IPS-20b (cell line): ENCODE measurements around the gene SLC2A6.

Source experiments
- H3K27ac ChIP-seq: one replicate; pipeline ENCODE4 v1.5.1; 2013; ENCODE audit warnings: low read length
- H3K27me3 ChIP-seq: 2 replicates; pipeline ENCODE4 v1.6.1; 2013; ENCODE audit warnings: mild to moderate bottlenecking, low read length, inconsistent platforms; ENCODE audit not compliant: insufficient read depth
- H3K36me3 ChIP-seq: 2 replicates; pipeline ENCODE4 v1.6.1; 2013; ENCODE audit warnings: low read depth, mild to moderate bottlenecking, inconsistent platforms, low read length, moderate library complexity; ENCODE audit not compliant: insufficient read depth
- H3K4me1 ChIP-seq: 2 replicates; pipeline ENCODE4 v1.6.1; 2013; ENCODE audit warnings: mild to moderate bottlenecking, control low read depth, inconsistent platforms, low read length, moderate library complexity; ENCODE audit not compliant: insufficient read depth
- H3K4me3 ChIP-seq: 2 replicates; pipeline ENCODE4 v1.5.1; 2013; ENCODE audit warnings: mild to moderate bottlenecking, low read length, inconsistent platforms
- H3K9ac ChIP-seq: 2 replicates; pipeline ENCODE4 v1.6.1; 2013; ENCODE audit warnings: low read depth, mild to moderate bottlenecking, inconsistent platforms, low read length, moderate library complexity
- H3K9me3 ChIP-seq: 2 replicates; pipeline ENCODE4 v1.6.1; 2013; ENCODE audit warnings: mild to moderate bottlenecking, low read depth, low read length, inconsistent platforms; ENCODE audit not compliant: insufficient read depth

Gene SLC2A6

DNA sequence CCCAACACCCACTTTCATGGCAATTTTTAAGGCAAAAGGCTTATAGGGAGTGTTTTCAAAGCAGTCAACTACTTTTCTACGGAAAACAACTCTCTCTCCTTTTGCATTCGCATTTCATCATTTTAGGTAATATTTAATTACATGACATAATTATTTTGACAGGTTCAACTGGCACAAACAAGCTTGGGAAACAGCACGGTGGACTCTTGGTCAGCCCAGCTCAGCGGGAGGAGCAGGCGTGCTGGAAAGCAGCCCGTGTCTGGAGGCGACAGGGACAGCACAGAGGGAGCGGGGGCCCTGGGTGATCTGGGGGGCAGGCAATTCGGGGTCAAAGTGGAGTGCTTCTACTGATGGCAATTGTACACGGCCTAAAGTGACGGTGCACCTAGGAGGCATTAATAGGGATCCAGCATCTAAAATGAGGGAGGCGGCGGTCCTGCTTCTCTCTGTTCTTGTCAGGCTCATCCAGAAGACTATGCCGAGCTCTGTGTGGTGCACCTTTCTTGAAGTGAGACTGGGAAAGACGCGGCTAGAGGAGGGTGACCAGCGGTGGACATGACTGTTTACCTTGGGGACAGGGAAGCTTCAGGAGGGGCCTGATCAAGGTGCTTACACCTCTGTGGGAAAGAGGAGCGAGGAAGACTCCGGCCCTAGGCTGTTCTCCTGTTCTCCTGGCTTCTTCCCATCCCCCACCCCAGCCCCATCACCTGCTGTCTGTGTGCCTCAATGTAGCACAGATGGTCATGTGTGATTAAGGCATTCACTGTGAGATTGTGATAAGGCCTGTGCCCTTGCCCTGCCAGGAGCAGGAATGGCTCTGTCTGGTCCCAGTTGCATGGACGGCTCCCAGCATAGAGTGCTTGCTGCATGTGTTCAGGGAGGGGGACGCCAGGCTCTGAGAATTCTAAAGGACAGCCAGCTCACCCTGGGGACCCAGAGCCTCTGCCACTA is 42.5 kb upstream of the SLC2A6 start:
- H3K27ac ChIP-seq = no peak overlapping the region
- H3K4me1 ChIP-seq = peaks cover 10% of the 10 kb centered on the region; the same call in 1 of the 2 replicates
- no peaks in the 10 kb centered on the region for H3K36me3 ChIP-seq
- no peaks in the 10 kb centered on the region; the same call in 1 of the 2 replicates for H3K27me3 ChIP-seq
- no peak overlapping the region for H3K4me3 ChIP-seq
- H3K9ac ChIP-seq = no peak overlapping the region
- no peaks in the 10 kb centered on the region for H3K9me3 ChIP-seq

DNA sequence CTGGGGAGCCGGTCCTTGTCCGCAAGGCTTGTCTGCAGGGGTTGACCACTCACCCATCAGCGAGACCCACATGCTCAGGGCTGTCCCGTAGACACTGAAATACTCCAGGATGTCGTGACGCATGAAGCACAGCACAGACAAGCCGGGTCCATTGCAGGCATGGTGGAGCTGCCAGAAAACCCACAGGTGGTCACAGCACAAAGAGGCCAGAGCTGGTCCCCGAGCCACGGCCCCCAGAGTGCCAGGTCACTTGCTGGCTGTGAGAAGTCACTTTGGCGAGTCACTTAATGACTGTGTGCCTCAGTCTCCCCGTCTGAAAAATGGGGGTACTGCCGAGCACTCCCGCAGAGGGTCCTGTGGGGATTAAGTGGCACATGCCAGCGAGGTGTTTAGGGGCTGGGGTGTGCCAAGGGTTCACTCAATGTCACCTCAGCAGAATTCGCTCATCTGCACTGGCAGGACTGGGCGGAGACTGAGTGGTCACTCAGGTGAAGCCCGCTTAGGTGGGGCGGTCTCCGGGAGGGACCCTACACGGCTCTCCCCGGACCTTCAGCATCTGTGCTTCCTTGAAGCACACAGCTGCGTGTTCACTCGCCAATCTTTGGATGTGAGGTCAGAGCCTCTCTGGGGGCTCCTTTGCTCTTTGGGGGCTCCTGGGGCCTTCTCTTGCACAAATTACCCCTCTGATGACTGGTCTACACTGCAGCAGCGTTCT is 41.4 kb upstream of the SLC2A6 start:
- no peak overlapping the region for H3K4me3 ChIP-seq
- H3K27me3 ChIP-seq = no peaks in the 10 kb centered on the region
- H3K9me3 ChIP-seq = no peaks in the 10 kb centered on the region
- no peaks in the 10 kb centered on the region for H3K4me1 ChIP-seq
- H3K9ac ChIP-seq = no peak overlapping the region
- H3K27ac ChIP-seq = no peak overlapping the region
- H3K36me3 ChIP-seq = no peaks in the 10 kb centered on the region

DNA sequence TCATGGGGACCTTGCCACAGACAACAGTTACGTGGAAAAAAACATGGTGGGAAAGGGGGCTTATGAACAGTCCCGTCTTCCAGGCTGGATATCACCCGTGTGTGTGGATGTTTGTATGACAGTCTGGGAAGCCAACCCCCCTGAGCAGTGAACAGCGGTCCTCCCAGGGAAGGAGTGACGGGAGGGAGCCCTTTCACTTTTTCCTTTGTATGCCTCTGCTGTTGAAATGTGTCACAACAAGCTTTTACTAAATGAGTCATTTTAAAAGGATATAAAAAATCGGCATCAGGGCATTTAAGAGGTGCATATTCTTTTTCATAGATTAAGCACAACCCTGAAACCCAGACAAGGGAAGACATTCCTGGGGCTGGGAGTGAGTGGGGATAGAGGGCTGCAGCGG is 40.8 kb upstream of the SLC2A6 start:
- no peaks in the 10 kb centered on the region for H3K27me3 ChIP-seq
- H3K27ac ChIP-seq = no peak overlapping the region
- H3K9ac ChIP-seq = no peak overlapping the region
- no peak overlapping the region for H3K4me3 ChIP-seq
- no peaks in the 10 kb centered on the region for H3K9me3 ChIP-seq
- H3K36me3 ChIP-seq = no peaks in the 10 kb centered on the region
- H3K4me1 ChIP-seq = no peaks in the 10 kb centered on the region

DNA sequence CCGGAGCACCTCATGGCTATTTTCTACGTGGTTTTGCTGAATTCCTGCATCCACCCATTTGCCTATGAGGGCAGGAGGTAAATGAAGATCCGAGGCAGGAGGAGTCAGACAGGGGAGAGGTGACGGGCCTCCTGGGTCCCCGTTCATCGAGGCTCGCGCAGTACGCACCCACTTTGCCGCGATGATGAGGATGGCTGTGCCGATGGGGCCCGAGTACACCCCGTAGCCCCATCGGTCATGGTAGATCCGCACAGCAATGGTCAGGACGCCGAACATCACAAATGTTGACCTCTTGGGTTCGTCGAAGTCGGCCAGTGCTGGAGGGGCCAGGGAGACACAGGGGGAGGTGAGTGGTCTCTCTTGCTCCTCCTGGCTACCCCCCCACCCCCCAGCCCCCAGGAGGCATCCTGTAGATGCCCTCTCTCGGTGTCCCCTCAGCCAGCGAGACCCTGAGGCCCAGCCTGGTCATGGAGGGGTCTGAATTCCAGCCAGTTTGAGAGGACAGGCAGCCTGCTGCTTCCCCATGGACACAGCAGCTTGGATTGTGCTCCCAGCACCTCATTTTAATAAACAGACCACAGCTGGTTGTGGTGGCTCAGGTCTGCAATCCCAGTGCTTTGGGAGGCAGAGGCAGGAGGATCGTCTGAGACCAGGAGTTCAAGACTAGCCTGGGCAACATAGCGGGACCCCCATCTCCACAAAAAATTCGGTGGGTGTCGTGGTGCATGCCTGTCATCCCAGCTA is 40.0 kb upstream of the SLC2A6 start:
- no peaks in the 10 kb centered on the region for H3K27me3 ChIP-seq
- H3K36me3 ChIP-seq = no peaks in the 10 kb centered on the region
- no peak overlapping the region for H3K4me3 ChIP-seq
- H3K9me3 ChIP-seq = no peaks in the 10 kb centered on the region
- H3K4me1 ChIP-seq = no peaks in the 10 kb centered on the region
- no peak overlapping the region for H3K27ac ChIP-seq
- H3K9ac ChIP-seq = no peak overlapping the region

DNA sequence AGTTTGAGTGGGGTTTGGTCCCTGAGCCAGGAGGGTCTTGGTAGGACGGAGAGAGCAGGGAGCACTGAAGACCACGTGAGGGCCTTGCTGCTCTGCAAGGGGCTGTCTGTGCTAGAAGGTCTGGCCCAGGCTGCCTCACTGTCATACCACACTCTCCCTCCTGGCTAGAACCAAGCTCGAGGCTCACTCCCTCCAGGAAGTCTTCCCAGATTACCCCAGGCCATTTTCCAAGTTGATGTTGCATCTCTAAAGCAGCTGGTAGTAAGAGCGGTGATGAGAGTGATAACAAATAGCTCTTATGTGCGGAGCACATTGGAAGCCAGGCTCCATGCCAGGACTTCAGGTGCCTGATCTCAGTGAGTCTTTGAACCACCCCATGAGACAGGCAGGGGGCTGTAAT is 39.3 kb upstream of the SLC2A6 start:
- H3K36me3 ChIP-seq = no peaks in the 10 kb centered on the region
- no peaks in the 10 kb centered on the region for H3K9me3 ChIP-seq
- H3K27me3 ChIP-seq = no peaks in the 10 kb centered on the region
- no peak overlapping the region for H3K27ac ChIP-seq
- H3K9ac ChIP-seq = no peak overlapping the region
- H3K4me3 ChIP-seq = no peak overlapping the region
- no peaks in the 10 kb centered on the region for H3K4me1 ChIP-seq

DNA sequence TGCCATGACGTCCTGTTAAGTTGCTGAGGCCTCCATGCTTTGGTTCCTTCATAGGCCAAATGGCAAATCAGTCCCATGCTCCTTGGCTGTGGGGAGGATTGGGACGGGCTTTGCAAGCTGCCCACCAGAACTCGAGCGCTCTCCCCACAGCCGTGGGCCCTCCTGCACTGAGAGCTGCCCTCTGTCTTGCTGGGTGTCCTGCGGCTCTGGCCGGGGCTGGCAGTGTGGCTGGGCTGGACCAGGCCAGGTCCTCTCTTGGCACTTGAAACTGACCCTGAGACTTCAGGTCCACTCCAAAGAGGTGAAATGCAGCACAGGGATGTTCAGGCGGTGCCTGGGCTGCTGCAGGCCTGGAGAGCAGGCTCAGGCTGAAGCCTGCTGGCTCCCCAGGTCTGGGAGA is 38.8 kb upstream of the SLC2A6 start:
- Histone ChIP-seq H3K27me3 (no peaks in the 10 kb centered on the region), H3K27ac (no peak overlapping the region)

DNA sequence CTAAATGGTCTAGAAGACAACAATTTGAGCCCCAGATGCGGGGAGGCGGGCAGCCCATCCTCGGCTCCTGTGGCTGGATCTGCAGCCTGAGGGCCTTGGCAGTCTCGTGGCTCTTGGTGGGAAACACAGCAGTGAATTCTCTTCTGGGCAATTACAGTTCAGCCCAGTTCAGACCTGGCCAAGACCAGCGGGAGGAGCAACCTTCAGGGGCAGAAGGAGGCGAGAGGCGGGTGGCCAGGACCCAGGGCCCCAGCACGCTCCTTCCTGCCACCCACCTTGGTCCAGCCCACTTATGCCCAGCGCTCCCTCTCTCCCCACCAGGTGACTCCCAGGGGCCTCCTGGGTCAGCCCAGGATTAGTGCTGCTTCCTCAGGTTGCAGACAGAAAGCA is 38.1 kb upstream of the SLC2A6 start:
- Histone ChIP-seq H3K27ac (no peak overlapping the region), H3K4me1 (no peaks in the 10 kb centered on the region), H3K36me3 (no peaks in the 10 kb centered on the region), H3K9ac (no peak overlapping the region), H3K9me3 (no peaks in the 10 kb centered on the region), H3K27me3 (no peaks in the 10 kb centered on the region), H3K4me3 (no peak overlapping the region)

More for the DNA sequence above, 38.8 kb upstream of the SLC2A6 start:
- H3K4me1 ChIP-seq = no peaks in the 10 kb centered on the region
- H3K4me3 ChIP-seq = no peak overlapping the region
- no peak overlapping the region for H3K9ac ChIP-seq
- H3K9me3 ChIP-seq = no peaks in the 10 kb centered on the region
- no peaks in the 10 kb centered on the region for H3K36me3 ChIP-seq

DNA sequence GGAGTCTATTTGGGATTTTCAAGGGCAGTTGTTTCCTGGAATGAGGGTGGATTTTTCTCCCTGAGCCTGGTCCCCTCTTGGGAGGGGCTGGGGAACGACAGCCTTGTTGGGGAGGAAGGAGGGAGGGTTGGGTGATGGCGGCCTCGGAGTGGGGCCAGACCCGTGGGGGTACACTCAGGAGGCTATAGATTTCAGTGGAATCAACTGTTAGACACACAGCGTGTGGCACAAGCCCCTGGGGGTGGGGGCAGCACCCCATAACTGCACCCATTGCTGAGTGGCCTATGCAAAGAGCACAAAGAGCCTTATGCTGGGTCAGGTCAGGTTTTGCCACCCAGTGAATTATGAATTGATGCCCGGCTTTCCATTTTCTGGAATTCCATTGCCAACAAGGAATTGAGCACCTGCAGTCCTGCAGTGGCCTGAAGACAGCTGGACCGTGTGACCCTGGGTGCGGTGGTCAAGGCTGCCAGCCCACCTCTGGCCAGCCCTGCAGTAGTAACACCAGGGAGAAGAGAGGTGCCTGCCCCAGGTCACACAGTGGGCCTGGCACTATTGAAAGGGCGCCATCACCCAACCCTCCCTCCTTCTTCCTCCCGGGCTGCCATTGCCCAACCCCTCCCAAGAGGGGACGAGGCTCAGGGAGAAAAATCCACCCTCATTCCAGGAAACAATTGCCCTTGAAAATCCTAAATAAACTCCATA is 37.5 kb upstream of the SLC2A6 start:
- H3K27ac ChIP-seq = no peak overlapping the region

DNA sequence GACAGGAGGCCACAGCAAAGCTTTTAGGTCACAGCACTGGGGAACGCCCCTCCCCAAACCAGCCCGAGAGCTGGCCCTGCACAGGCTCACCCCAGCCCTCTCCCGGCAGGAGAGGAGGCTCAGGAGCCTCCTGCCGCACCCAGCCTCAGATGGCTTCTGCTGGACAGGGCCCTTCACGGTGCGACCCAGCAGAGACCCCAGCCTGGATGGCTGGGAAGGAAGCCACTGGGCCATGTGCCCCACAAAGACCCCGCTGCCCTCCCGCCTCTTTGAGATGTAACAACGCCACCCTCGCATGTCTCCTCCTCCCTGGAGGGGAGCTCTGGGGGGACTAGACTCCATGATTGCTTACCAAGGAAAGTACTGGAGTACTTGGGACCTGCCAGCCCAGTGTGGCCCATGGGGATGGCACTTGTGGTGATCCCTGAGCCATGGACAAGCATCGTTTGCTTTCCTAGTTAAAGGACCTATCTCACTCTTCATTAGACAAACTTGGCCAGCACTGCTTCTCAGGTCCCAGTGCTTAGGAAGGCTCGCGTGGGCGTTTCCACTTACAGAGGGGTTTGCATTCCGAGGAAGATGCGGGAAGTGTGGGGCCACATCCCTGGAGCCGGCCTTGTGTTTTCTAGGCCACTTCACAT is 36.8 kb upstream of the SLC2A6 start:
- H3K36me3 ChIP-seq = no peaks in the 10 kb centered on the region
- H3K4me1 ChIP-seq = no peaks in the 10 kb centered on the region
- H3K27ac ChIP-seq = no peak overlapping the region
- no peaks in the 10 kb centered on the region for H3K27me3 ChIP-seq
- no peak overlapping the region for H3K9ac ChIP-seq
- no peaks in the 10 kb centered on the region for H3K9me3 ChIP-seq
- H3K4me3 ChIP-seq = no peak overlapping the region

More for the DNA sequence above, 37.5 kb upstream of the SLC2A6 start:
- Histone ChIP-seq H3K9ac (no peak overlapping the region), H3K9me3 (no peaks in the 10 kb centered on the region), H3K27me3 (no peaks in the 10 kb centered on the region), H3K4me1 (no peaks in the 10 kb centered on the region), H3K4me3 (no peak overlapping the region), H3K36me3 (no peaks in the 10 kb centered on the region)

DNA sequence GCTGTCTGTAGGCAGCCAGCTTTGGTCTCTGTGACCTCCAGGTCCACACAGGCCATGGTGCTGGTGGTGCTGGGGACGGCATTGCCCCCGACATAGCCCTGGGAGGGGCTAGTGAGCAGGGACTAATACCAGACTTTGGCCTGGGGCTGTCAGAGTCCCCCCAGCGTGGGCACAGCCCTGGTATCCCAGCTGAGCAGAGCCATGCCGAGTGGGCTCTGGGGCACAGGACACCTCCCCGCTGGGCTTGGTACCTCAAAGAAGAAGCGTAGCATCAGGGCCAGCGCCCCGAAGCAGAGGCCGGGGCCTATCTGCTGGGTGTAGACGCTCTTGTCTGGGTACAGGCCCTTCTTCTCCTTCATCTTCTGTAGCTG is 36.3 kb upstream of the SLC2A6 start:
- no peaks in the 10 kb centered on the region for H3K27me3 ChIP-seq
- H3K9ac ChIP-seq = no peak overlapping the region
- no peak overlapping the region for H3K4me3 ChIP-seq
- H3K27ac ChIP-seq = no peak overlapping the region
- no peaks in the 10 kb centered on the region for H3K4me1 ChIP-seq
- H3K9me3 ChIP-seq = no peaks in the 10 kb centered on the region
- no peaks in the 10 kb centered on the region for H3K36me3 ChIP-seq
